Ovary (tissue), 3 donors: ENCODE measurements around the gene NUP85.

ENCODE experiments used
- CTCF ChIP-seq, 3 donors: fragments of 450-650 bp in 2 of 3; fragments of 200-600 bp in 1 of 3; IDR thresholded peaks; one replicate each; pipeline versions ENCODE4 v1.5.1 to v1.8.0; 2016 to 2022; ENCODE audit warnings: antibody characterized with exemption in 3 of 3, mild to moderate bottlenecking in 1 of 3
- POLR2A ChIP-seq: fragments of 450-650 bp; IDR thresholded peaks from one replicate; pipeline ENCODE4 v1.6.1; 2017; ENCODE audit warnings: antibody characterized with exemption, mild to moderate bottlenecking, moderate library complexity
- donor health status: DM: no; HTN: no; CAD: no.

GRCh38 chr17:75267153-75267410 lies 61.6 kb downstream of the NUP85 start:
- TF ChIP-seq POLR2A = no peak
- no peak for TF ChIP-seq CTCF (IDR thresholded peaks at IDR 0.05)
